ENCODE results near the gene KRTAP1-5. TPM values are rescaled to one million over a fixed set of nuclear protein-coding genes. Genes with fewer than 3 reads are reported as not detected.
"Not testable (repeated sequence)": the region's sequence is repeated elsewhere in the genome, so short reads cannot be mapped to it uniquely, and the experiment has no call there.

KRTAP1-5 gene
- total and polyA plus RNA-seq, 8 donors = not detected

DNA sequence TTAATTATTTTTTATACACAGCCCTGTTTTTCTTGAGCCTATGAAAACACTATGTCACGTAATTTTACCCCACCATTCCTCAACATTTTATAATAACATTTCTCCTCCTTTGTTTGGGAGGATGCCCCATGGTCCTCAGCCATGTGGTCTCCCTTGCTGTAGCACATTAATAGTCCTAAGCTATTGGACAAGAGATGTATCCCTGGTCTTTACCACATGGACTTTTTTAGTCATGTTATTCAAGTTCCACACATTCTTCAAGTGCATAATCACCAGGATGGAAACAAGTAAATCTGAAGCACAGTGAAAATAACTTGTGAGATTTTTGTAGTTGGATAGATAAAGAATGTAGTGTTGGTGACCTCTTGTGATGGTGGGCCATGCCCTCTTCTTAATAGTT lies 35.0 kb upstream of the KRTAP1-5 start:
- DNase-seq = no peak
- TF ChIP-seq, protein P1, sequence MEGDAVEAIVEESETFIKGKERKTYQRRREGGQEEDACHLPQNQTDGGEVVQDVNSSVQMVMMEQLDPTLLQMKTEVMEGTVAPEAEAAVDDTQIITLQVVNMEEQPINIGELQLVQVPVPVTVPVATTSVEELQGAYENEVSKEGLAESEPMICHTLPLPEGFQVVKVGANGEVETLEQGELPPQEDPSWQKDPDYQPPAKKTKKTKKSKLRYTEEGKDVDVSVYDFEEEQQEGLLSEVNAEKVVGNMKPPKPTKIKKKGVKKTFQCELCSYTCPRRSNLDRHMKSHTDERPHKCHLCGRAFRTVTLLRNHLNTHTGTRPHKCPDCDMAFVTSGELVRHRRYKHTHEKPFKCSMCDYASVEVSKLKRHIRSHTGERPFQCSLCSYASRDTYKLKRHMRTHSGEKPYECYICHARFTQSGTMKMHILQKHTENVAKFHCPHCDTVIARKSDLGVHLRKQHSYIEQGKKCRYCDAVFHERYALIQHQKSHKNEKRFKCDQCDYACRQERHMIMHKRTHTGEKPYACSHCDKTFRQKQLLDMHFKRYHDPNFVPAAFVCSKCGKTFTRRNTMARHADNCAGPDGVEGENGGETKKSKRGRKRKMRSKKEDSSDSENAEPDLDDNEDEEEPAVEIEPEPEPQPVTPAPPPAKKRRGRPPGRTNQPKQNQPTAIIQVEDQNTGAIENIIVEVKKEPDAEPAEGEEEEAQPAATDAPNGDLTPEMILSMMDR (IDR thresholded peaks at IDR 0.05) = no peak
- 65 to 72% methylated on average over 1 of the region's 1 CpG for WGBS, 2 donors
- ATAC-seq = peak in 1 of 4 donors; percentile 29
- no peak overlapping the region for H3K4me3 ChIP-seq
- intact Hi-C loops (cut with DNase I) = no loop called here
- peaks cover 0 to 10% (median 3%) of the 10 kb centered on the region in 4 donors for H3K27me3 ChIP-seq
- no peak for FAIRE-seq
- no peak overlapping the region for H3K27ac ChIP-seq
- H3K4me1 ChIP-seq = no peaks in the 10 kb centered on the region
- no peaks in the 10 kb centered on the region for H3K36me3 ChIP-seq
- H3K9me3 ChIP-seq = no peaks in the 10 kb centered on the region

DNA sequence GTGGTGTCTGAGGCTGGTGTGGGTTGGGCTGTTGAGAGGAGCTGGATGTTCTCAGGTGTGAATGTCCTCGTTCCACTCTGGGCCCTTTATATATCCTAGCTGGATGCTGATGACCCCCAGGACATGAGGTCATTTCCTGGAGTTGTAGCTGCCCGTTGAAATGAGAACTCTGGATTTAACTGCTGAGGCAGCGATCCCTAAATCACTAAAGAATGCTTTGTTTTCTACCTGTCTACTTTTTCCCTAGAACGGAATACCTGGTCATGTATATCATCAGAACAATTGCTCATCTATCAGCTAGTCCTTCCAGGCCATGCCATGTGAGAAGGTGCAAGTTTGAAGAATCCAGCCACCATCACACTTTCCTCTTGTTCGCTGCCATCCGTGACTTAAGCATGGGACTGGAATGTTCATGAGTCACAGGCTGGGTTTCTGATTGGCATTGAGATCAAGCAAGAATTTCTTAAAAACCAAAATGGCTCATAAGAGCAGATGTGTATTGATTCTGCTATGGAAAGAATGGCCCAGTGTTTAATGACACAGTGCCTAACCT lies 33.1 kb upstream of the KRTAP1-5 start, which contains the start of gene KRTAP2-3:
KRTAP2-3 (minus strand) TSS at position 63 of the 553 bp plus-strand sequence. CDS start 64 bp downstream, outside the sequence.
- 52 to 54% methylated on average over 6 of the region's 6 CpGs for WGBS, 2 donors
- TF ChIP-seq, protein P1 (IDR thresholded peaks at IDR 0.05) = no peak
- Histone ChIP-seq H3K4me1 (no peaks in the 10 kb centered on the region), H3K9me3 (no peaks in the 10 kb centered on the region), H3K27ac (no peak within 1 kb of the TSS), H3K4me3 (no peak within 1 kb of the TSS), H3K27me3 (peaks cover 0 to 10% (median 3%) of the 10 kb centered on the region in 4 donors), H3K36me3 (no peaks in the 10 kb centered on the region)
- no peak for FAIRE-seq
- DNase-seq = no peak
- intact Hi-C loops (cut with DNase I) = no loop called here
- ATAC-seq = no peak

DNA sequence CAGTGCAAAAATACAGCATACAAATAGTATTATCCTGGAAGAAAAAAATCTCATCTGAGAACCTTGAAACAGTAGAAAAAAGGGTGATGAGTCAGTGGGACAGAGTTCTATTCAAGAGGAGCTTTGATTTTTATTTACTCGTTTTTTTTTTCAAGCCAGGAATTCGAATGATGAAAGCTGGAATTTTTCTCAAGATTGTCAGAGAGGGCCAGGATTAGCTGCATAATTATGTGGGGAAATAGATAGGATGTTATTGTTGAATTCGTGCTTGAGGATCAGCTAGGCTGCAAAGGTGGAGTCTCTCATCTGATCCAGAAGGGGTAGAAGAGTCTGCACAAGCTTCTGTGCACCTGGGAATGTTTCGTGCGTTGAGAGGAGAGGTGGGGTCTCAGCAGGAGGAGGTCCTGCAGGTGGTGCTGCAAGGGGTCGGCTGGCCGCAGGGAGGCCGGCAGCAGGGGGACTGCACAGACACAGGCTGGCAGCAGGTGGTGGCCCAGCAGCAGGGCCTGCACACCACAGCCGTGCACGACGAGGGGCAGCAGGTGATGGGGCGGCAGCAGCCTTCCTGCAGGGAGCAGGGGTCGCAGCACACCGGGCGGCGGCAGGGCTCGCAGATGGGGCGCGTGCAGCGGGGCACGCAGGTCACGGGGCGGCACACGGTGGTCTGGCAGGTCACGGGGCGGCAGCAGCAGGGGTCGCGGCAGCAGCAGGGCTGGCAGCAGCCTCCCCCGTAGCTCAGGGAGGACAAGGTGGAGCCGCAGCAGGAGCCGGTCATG lies 32.5 kb upstream of the KRTAP1-5 start:
- WGBS, 2 donors = 23 to 33% methylated on average over 10 to 13 of the region's 31 CpGs
- FAIRE-seq; DNase-seq; H3K4me3 ChIP-seq; intact Hi-C loops (cut with DNase I); H3K9me3 ChIP-seq; H3K4me1 ChIP-seq; H3K36me3 ChIP-seq; ATAC-seq; H3K27me3 ChIP-seq; H3K27ac ChIP-seq: not testable (repeated sequence)

DNA sequence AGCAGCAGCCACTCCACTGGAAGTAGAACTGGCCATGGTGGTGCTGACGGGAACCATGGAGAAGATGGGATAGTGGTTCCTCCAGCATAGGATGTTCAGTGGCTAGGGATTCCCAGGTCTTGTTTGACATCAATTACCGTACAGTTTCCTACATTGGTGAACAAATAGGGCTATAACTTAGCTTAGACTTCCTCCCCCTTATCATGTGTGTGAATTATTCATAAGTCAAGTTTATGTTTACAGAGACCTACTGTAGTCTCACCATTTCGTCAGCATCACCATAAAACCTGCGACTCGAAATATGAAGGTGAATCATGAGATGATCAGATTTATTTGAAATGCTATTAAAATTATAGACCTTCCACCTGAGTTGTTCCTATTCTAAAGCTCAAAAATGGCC lies 31.7 kb upstream of the KRTAP1-5 start:
- H3K4me3 ChIP-seq = no peak overlapping the region
- no peak for FAIRE-seq
- no peaks in the 10 kb centered on the region for H3K36me3 ChIP-seq
- H3K27me3 ChIP-seq = peaks cover 0 to 10% (median 3%) of the 10 kb centered on the region in 4 donors
- DNase-seq = no peak
- WGBS, 2 donors = 67 to 86% methylated on average over 5 of the region's 5 CpGs
- no peak for ATAC-seq
- no peak overlapping the region for H3K27ac ChIP-seq
- no peaks in the 10 kb centered on the region for H3K4me1 ChIP-seq
- TF ChIP-seq, protein P1 (IDR thresholded peaks at IDR 0.05) = no peak
- intact Hi-C loops (cut with DNase I) = no loop called here
- H3K9me3 ChIP-seq = no peaks in the 10 kb centered on the region

DNA sequence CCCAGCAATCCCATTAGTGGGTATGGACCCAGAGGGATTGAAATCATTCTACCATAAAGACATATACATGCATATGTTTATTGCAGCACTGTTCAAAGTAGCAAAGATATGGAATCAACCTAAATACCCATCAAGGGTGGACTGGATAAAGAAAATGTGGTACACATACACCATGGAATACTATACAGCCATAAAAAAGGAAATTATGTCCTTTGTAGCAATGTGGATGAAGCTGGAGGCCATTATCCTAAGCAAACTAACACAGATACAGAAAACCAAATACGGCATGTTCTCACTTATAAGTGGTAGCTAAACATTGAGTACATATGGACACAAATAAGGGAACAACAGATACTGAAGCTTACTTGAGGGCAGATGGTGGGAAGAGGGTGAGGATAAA lies 30.5 kb upstream of the KRTAP1-5 start:
- Histone ChIP-seq H3K27me3 (peaks cover 0 to 10% (median 3%) of the 10 kb centered on the region in 4 donors), H3K4me1 (no peaks in the 10 kb centered on the region), H3K9me3 (no peaks in the 10 kb centered on the region), H3K27ac (no peak overlapping the region), H3K4me3 (no peak overlapping the region), H3K36me3 (no peaks in the 10 kb centered on the region)
- TF ChIP-seq, protein P1 (IDR thresholded peaks at IDR 0.05) = no peak
- 88 to 93% methylated on average over 1 of the region's 1 CpG for WGBS, 2 donors
- FAIRE-seq (no peak), ATAC-seq (no peak), DNase-seq (no peak)
- intact Hi-C loops (cut with DNase I) = no loop called here

DNA sequence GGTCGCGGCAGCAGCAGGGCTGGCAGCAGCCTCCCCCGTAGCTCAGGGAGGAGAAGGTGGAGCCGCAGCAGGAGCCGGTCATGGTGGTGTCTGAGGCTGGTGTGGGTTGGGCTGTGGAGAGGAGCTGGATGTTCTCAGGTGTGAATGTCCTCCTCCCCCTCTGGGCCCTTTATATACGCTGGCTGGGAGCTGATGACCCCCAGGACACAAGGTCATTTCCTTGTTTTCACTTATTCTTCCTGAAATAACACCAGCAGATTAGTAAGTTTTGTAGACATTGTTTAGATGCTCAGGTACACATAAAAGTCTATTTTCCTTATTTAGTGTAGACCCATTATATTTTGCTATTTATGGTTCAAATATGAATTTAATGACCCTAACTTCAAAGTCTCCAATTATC lies 28.1 kb upstream of the KRTAP1-5 start, which contains the start of gene KRTAP2-2:
KRTAP2-2 (minus strand) TSS at position 101 of the 400 bp plus-strand sequence; CDS start at position 82, 19 bp downstream.
- H3K4me3 ChIP-seq; intact Hi-C loops (cut with DNase I); ATAC-seq; DNase-seq; H3K27ac ChIP-seq; H3K9me3 ChIP-seq; H3K4me1 ChIP-seq; FAIRE-seq; H3K27me3 ChIP-seq; H3K36me3 ChIP-seq: not testable (repeated sequence)
- 29 to 30% methylated on average over 1 of the region's 6 CpGs for WGBS, 2 donors

DNA sequence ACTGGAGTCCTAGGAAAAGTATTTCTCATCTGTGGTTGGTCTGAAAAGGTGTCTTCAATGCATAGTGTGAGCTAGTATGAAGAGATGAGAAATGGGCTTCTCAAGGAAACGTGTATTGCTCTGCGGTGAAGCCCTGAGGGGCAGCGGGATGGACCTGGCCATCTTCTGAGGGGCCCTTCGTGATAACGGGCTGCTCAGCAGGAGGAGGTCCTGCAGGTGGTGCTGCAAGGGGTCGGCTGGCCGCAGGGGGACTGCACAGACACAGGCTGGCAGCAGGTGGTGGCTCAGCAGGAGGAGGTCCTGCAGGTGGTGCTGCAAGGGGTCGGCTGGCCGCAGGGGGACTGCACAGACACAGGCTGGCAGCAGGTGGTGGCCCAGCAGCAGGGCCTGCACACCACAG lies 27.5 kb upstream of the KRTAP1-5 start:
- H3K9me3 ChIP-seq; H3K27ac ChIP-seq; H3K4me1 ChIP-seq; H3K27me3 ChIP-seq; DNase-seq; ATAC-seq; intact Hi-C loops (cut with DNase I); H3K36me3 ChIP-seq; H3K4me3 ChIP-seq; FAIRE-seq: not testable (repeated sequence)
- WGBS, 2 donors = 54 to 58% methylated on average over 7 to 9 of the region's 9 CpGs
